Measurements from ENCODE around the gene MYO5C. TPM values are rescaled to one million over a fixed set of nuclear protein-coding genes. Genes with fewer than 3 reads are reported as not detected.

The MYO5C gene
- total RNA-seq, 1 donor from 2014 or later = 10.3 TPM

- Histone ChIP-seq H3K4me1 (peaks cover 10% of the 10 kb centered on the region), H3K27me3 (no peaks in the 10 kb centered on the region), H3K36me3 (no peaks in the 10 kb centered on the region), H3K4me3 (no peak overlapping the region), H3K9me3 (no peaks in the 10 kb centered on the region), H3K27ac (no peak overlapping the region)
- TF ChIP-seq CTCF (IDR thresholded peaks at IDR 0.05) (no peak), POLR2A (IDR thresholded peaks at IDR 0.05) (no peak), POLR2AphosphoS5 (IDR thresholded peaks at IDR 0.05; ENCODE audit: insufficient read depth in 1 of 2, low read depth in 1 of 2) (no peak)
- intact Hi-C loops (cut with DNase I) = loop anchor here (5.0 kb wide), 1 partner anchor 482 kb away; no protein-coding TSS in a partner anchor
- no peak for DNase-seq (ENCODE audit: extremely low spot score in 2 of 2)
Measured at GRCh38 chr15:52255008-52255407, 40.6 kb downstream of the MYO5C start.

DNA sequence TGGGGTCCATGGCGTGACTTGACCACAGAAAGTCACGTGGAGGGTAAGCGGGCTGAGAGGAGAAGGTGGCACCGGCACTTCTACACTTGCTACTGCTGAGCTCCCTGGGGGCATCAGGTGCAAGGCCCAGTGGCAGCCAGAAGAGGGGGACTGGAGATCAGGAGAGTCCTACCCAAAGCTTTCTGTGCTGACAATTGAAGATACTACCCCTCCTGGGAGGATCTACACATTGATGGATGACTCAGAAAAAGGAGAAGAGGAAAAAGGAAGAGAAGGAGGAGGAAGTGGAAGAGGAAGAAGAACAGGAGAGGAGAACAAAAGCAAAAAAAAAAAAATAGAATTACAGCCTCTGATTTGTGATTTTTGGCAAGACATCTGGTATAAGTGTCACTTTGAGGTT lies 41.2 kb downstream of the MYO5C start:
- intact Hi-C loops (cut with DNase I) = no loop called here
- Histone ChIP-seq H3K27me3 (no peaks in the 10 kb centered on the region), H3K9me3 (no peaks in the 10 kb centered on the region), H3K36me3 (no peaks in the 10 kb centered on the region), H3K4me3 (no peak overlapping the region), H3K27ac (no peak overlapping the region), H3K4me1 (peaks cover 10% of the 10 kb centered on the region)
- DNase-seq (ENCODE audit: extremely low spot score in 2 of 2) = no peak
- TF ChIP-seq POLR2A (IDR thresholded peaks at IDR 0.05) (no peak), POLR2AphosphoS5 (IDR thresholded peaks at IDR 0.05; ENCODE audit: insufficient read depth in 1 of 2, low read depth in 1 of 2) (no peak), CTCF (IDR thresholded peaks at IDR 0.05) (no peak)

DNA sequence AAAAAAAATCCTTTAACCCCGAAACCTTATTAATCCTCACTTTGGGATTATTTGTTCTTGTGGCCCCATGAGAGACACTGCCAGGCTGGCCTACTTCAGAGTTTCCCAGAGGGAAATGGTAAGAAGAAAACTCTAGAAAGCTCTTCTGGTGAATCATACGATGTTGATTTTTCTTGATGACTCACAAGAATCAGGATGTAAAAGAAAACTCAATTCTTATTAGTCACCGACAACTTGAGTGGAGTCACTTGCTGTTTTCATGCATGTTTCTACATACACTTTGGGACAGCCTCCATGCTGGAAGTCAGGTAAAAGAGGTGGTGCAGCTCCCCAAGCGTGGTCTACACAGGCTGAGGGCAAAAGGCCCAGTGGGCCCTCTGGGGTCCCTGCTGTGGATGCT lies 42.8 kb downstream of the MYO5C start:
- intact Hi-C loops (cut with DNase I) = no loop called here

GRCh38 chr15:52251144-52251860 lies 44.3 kb downstream of the MYO5C start:
- no peaks in the 10 kb centered on the region for H3K9me3 ChIP-seq
- no peak for TF ChIP-seq POLR2A (IDR thresholded peaks at IDR 0.05)
- TF ChIP-seq POLR2AphosphoS5 (IDR thresholded peaks at IDR 0.05; ENCODE audit: insufficient read depth in 1 of 2, low read depth in 1 of 2) = no peak
- no peak for TF ChIP-seq CTCF (IDR thresholded peaks at IDR 0.05)
- intact Hi-C loops (cut with DNase I) = no loop called here
- no peak for DNase-seq (ENCODE audit: extremely low spot score in 2 of 2)
- no peaks in the 10 kb centered on the region for H3K27me3 ChIP-seq
- H3K4me3 ChIP-seq = no peak overlapping the region
- H3K4me1 ChIP-seq = peaks cover 10% of the 10 kb centered on the region
- H3K27ac ChIP-seq = no peak overlapping the region
- H3K36me3 ChIP-seq = no peaks in the 10 kb centered on the region

More for the DNA sequence above, 42.8 kb downstream of the MYO5C start:
- no peak for TF ChIP-seq POLR2A (IDR thresholded peaks at IDR 0.05)
- TF ChIP-seq POLR2AphosphoS5 (IDR thresholded peaks at IDR 0.05; ENCODE audit: insufficient read depth in 1 of 2, low read depth in 1 of 2) = peak in 1 of 2 donors; percentile 88
- no peaks in the 10 kb centered on the region for H3K36me3 ChIP-seq
- no peak for DNase-seq (ENCODE audit: extremely low spot score in 2 of 2)
- no peaks in the 10 kb centered on the region for H3K9me3 ChIP-seq
- H3K4me1 ChIP-seq = peaks cover 10% of the 10 kb centered on the region
- H3K27ac ChIP-seq = peak overlapping the region; percentile 75
- no peaks in the 10 kb centered on the region for H3K27me3 ChIP-seq
- H3K4me3 ChIP-seq = no peak overlapping the region

GRCh38 chr15:52247461-52247860 lies 48.1 kb downstream of the MYO5C start:
- H3K36me3 ChIP-seq = no peaks in the 10 kb centered on the region
- TF ChIP-seq POLR2AphosphoS5 (IDR thresholded peaks at IDR 0.05; ENCODE audit: insufficient read depth in 1 of 2, low read depth in 1 of 2) (no peak), CTCF (IDR thresholded peaks at IDR 0.05) (no peak), POLR2A (IDR thresholded peaks at IDR 0.05) (no peak)
- no peak for DNase-seq (ENCODE audit: extremely low spot score in 2 of 2)

More at GRCh38 chr15:52247461-52247860, 48.1 kb downstream of the MYO5C start:
- intact Hi-C loops (cut with DNase I) = no loop called here
- H3K27ac ChIP-seq = no peak overlapping the region
- peaks cover under 1% of the 10 kb centered on the region for H3K4me1 ChIP-seq
- H3K9me3 ChIP-seq = no peaks in the 10 kb centered on the region
- no peaks in the 10 kb centered on the region for H3K27me3 ChIP-seq
- H3K4me3 ChIP-seq = no peak overlapping the region

Measured in vagina (tissue), 2 donors.